Measurements from ENCODE around the gene SEC22A.
A peak's percentile ranks its signal among the peaks of the same experiment; 100 is the strongest.
"Not testable (repeated sequence)": the region's sequence is repeated elsewhere in the genome, so short reads cannot be mapped to it uniquely, and the experiment has no call there.

SEC22A gene

GRCh38 chr3:123180791-123181190 is 21.0 kb upstream of the SEC22A start:
- no peak for DNase-seq (ENCODE audit: low read depth)

GRCh38 chr3:123186695-123187094 is 15.0 kb upstream of the SEC22A start:
- peak; percentile 6 for DNase-seq (ENCODE audit: low read depth)

- DNase-seq (ENCODE audit: low read depth), result no peak
These were observed 13.7 kb upstream of the SEC22A start for GRCh38 chr3:123188058-123188457.

- DNase-seq (ENCODE audit: low read depth), result no peak
These were observed 8.2 kb upstream of the SEC22A start for GRCh38 chr3:123193448-123194101.

DNA sequence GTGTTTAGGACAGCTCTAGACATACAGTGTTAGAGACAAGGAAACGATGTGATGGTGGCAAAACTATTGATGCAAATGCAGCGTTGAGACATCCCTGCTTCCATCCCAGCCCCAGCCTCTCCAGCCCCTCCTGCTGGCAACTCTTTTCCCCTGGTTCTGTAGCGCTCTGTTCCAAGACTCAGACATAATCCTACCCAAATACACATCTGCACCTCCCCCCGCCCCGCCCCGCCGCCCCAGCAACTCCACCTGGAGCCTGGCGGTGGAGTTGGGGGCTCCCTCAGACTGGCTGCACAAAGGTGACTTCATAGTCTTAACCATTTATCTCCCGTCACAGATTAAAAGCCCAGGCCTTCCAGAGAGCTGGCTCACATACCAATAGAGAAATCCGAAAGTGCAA is 7.2 kb upstream of the SEC22A start:
- DNase-seq (ENCODE audit: low read depth), result peak; percentile 7

GRCh38 chr3:123198372-123198771 is 3.4 kb upstream of the SEC22A start:
- DNase-seq (ENCODE audit: low read depth), result no peak

- no peak for DNase-seq (ENCODE audit: low read depth)
These were observed 553 bp upstream of the SEC22A start for GRCh38 chr3:123201223-123201556.

GRCh38 chr3:123202451-123202850 is 708 bp downstream of the SEC22A start:
- peak; percentile 20 for DNase-seq (ENCODE audit: low read depth)

- DNase-seq (ENCODE audit: low read depth), result no peak
These were observed 17.2 kb downstream of the SEC22A start for GRCh38 chr3:123218990-123219389.

- peak; percentile 22 for DNase-seq (ENCODE audit: low read depth)
These were observed 19.6 kb downstream of the SEC22A start for GRCh38 chr3:123221369-123221768.

DNA sequence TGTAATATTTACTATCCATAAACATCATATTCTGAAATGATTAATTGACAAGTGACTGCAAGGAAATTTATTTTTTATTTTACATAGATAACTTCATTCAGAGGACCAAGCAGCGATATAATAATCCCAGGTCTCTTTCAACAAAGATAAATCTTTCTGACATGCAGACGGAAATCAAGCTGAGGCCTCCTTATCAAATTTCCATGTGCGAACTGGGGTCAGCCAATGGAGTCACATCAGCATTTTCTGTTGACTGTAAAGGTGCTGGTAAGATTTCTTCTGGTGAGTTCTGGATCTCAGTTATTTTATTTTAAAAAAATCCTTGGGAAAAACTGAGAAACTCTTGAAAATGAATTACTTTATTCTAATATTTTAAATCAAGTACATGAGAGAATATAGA is 23.3 kb downstream of the SEC22A start:
- DNase-seq (ENCODE audit: low read depth), result no peak

GRCh38 chr3:123226549-123226948 is 24.8 kb downstream of the SEC22A start:
- no peak for DNase-seq (ENCODE audit: low read depth)

DNA sequence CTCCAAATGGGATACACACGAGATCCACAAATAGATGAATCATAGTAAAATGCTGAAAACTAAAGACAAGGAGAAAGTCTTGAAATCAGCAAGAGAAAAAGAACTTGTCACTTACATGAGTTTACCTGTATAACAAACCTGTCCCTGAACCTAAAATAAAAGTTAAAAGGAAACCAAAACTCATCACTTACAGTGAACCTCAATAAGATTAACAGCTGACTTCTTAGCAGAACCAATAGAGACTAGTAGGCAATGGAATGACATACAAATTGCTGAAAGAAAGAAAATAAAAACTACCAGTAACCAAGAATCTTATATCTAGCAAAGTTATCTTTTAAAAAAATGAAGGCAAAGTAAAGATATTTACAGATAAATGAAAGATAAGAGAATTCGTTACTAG is 27.4 kb downstream of the SEC22A start:
- peak; percentile 9 for DNase-seq (ENCODE audit: low read depth)

DNA sequence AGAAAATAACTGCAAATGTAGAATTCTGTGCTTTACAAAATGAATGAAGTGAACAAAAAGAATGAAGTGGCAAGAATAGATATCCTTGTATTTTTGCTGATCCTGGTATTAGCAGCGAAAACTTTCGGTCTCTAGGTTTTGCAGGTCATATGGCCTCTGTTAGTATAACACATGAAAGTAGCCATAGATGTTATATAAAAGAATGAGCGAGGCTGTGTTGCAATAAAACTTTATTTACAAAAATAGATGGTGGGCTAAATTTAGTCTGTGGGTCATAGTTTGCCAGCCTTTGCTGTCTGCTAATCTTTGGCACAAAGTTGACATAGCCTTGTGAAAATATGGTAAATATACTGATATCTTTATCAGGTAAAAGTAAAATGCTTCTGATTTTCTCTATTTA is 35.2 kb downstream of the SEC22A start:
- DNase-seq (ENCODE audit: low read depth), result no peak

- DNase-seq (ENCODE audit: low read depth), result not testable (repeated sequence)
These were observed 37.4 kb downstream of the SEC22A start for GRCh38 chr3:123239186-123239585.

GRCh38 chr3:123239756-123240155 is 38.0 kb downstream of the SEC22A start:
- no peak for DNase-seq (ENCODE audit: low read depth)

DNA sequence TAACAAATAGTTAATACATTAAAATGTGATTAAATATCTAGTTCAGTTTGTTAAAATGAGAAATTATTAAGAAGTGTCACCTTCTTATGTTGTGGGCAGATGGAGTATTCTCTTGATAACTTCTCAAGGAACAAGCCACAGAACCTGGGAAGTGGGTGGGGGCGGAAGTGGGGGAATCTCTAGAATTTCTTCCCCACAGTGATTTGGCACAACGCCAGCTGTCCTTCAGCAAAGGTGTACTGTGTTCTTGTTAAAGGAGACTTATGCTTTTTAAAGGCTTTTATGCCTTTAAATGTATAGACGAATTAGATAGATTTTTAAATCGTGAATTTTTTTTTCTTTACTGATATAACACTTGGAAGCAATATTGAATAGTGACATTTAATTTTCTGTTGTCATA is 42.4 kb downstream of the SEC22A start:
- no peak for DNase-seq (ENCODE audit: low read depth)

- no peak for DNase-seq (ENCODE audit: low read depth)
These were observed 45.1 kb downstream of the SEC22A start for GRCh38 chr3:123246866-123247265.

DNA sequence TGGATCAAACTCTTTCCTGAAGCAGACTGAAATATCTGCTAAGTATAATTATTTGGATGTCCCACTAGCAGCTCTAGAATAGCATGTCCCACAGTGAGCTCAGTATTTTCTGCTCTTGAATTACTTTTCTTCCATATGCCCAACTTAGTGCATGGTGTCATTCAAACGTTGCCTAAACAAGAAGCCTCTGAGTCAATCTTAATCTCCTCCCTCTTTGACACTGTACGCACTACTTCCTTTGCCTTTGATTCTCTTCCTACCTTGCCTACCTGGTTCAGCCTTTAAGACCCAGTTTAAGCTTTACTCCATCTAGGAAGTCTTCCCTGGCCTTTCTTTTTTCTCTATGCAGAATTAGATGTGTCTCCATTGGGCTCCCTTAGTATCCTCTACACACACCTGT is 54.5 kb downstream of the SEC22A start:
- no peak for DNase-seq (ENCODE audit: low read depth)

- DNase-seq (ENCODE audit: low read depth), result no peak
These were observed 56.6 kb downstream of the SEC22A start for GRCh38 chr3:123258359-123258758.

GRCh38 chr3:123258811-123259420 is 57.2 kb downstream of the SEC22A start:
- peak; percentile 79 for DNase-seq (ENCODE audit: low read depth)

GRCh38 chr3:123261666-123262065 is 59.9 kb downstream of the SEC22A start:
- no peak for DNase-seq (ENCODE audit: low read depth)

DNA sequence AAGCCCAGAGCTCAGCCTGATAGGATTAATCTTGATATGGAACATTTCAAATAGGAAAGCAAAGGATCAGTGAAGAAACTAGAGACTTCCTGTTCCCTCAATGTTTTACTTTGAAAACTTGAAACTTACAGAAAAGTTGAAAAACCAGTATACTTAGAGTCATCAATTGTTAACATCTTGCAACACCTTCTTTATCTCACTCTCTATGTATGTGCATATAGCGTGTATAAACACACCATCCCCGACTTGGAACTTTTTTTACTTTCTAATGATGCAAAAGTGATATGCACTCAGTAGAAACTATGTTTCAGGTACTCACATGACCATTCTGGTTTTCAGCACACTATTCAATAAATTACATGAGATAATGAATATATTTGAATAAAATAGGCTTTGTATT is 60.5 kb downstream of the SEC22A start:
- DNase-seq (ENCODE audit: low read depth), result no peak

GRCh38 chr3:123262868-123263267 is 61.1 kb downstream of the SEC22A start:
- DNase-seq (ENCODE audit: low read depth), result no peak

All from ELR (cell line).